MCF 10A (cell line): ENCODE data around the gene CNOT9. TPM values are rescaled to one million over a fixed set of nuclear protein-coding genes. Genes with fewer than 3 reads are reported as not detected.
A peak's percentile ranks its signal among the peaks of the same experiment; 100 is the strongest.

ENCODE experiments used
- BruUV-seq: library from RNA; stranded (reverse); fragments of 400-500 nt; replicated peaks from 2 replicates; lab custom pipeline; 2021; lab: Mats Ljungman, UMichigan
- CTCF ChIA-PET: fragments of 300-600 bp; sonication (Branson Sonifier 250); formaldehyde crosslinking; extraction: SDS; loops from one replicate; lab custom pipeline; 2021; ENCODE audit warnings: antibody characterized with exemption, inconsistent platforms; lab: Yijun Ruan, JAX
- POLR2A ChIA-PET: fragments of 300-600, 350-650 bp; sonication (Branson Sonifier 250); formaldehyde crosslinking; extraction: SDS; loops from one replicate; lab custom pipeline; 2020; ENCODE audit warnings: antibody characterized with exemption, inconsistent platforms; lab: Yijun Ruan, JAX
- DNase-seq: peaks from one replicate; pipeline ENCODE4 v3.0.0-alpha.2; 2018; ENCODE audit not compliant: unreplicated experiment
- H3K27ac Mint-ChIP-seq: one replicate; pipeline ENCODE4 v1.8.0; 2022; ENCODE audit warnings: mild to moderate bottlenecking, low read depth, mixed read lengths; ENCODE audit not compliant: unreplicated experiment
- H3K27me3 Mint-ChIP-seq: one replicate; pipeline ENCODE4 v1.8.0; 2022; ENCODE audit warnings: mixed read lengths; ENCODE audit not compliant: insufficient read depth, unreplicated experiment
- H3K36me3 Mint-ChIP-seq: one replicate; pipeline ENCODE4 v1.8.0; 2022; ENCODE audit warnings: mild to moderate bottlenecking, moderate library complexity, mixed read lengths; ENCODE audit not compliant: insufficient read depth, unreplicated experiment
- H3K4me1 Mint-ChIP-seq: one replicate; pipeline ENCODE4 v1.8.0; 2022; ENCODE audit warnings: mixed read lengths; ENCODE audit not compliant: insufficient read depth, unreplicated experiment
- H3K4me3 Mint-ChIP-seq: one replicate; pipeline ENCODE4 v1.8.0; 2022; ENCODE audit warnings: mild to moderate bottlenecking, moderate library complexity, mixed read lengths; ENCODE audit not compliant: unreplicated experiment
- H3K9me3 Mint-ChIP-seq: one replicate; pipeline ENCODE4 v1.8.0; 2022; ENCODE audit warnings: mixed read lengths; ENCODE audit not compliant: unreplicated experiment
- CTCF ChIP-seq: fragments of 200-600 bp; IDR thresholded peaks from one replicate; pipeline ENCODE4 v1.8.0; 2022; ENCODE audit warnings: antibody characterized with exemption, mild to moderate bottlenecking; ENCODE audit not compliant: unreplicated experiment
- intact Hi-C: fragments of 100-400 bp; cut with micrococcal nuclease; formaldehyde crosslinking; loops from 2 replicates; pipeline ENCODE4 v1.14.1; 2022
- total RNA-seq: library from RNA; stranded (reverse); gene quantifications from 2 replicates; pipeline ENCODE4 v1.2.3, GENCODE V29; 2022

The CNOT9 gene
- total RNA-seq, 1 experiment from 2014 or later: 64.9 TPM

GRCh38 chr2:218577482-218578220 lies 9.0 kb downstream of the CNOT9 start:
- intact Hi-C loops: no loop called here
- no TSS peak for BruUV-seq
- no peak for TF ChIP-seq CTCF
- H3K4me1 Mint-ChIP-seq: peaks cover 5% of the 10 kb centered on the region
- no peak for DNase-seq
- peak overlapping the region; percentile 57 for H3K27ac Mint-ChIP-seq
- POLR2A ChIA-PET: interaction anchor here (1.0 to 2.6 kb wide), 4 partner anchors 8 to 30 kb away, joined by 3 to 7 read pairs (median 4); partner anchors contain the start of gene PLCD4
- peaks cover 74% of the 10 kb centered on the region for H3K36me3 Mint-ChIP-seq
- CTCF ChIA-PET: interaction anchor here (0.5 to 1.0 kb wide), 4 partner anchors 83 to 361 kb away, joined by 3 read pairs; no protein-coding TSS in a partner anchor
- H3K27me3 Mint-ChIP-seq: no peaks in the 10 kb centered on the region
- H3K4me3 Mint-ChIP-seq: no peak overlapping the region
- H3K9me3 Mint-ChIP-seq: no peaks in the 10 kb centered on the region

GRCh38 chr2:218578272-218578877 lies 9.7 kb downstream of the CNOT9 start:
- no peaks in the 10 kb centered on the region for H3K27me3 Mint-ChIP-seq
- BruUV-seq: no TSS peak

GRCh38 chr2:218582076-218582475 lies 13.4 kb downstream of the CNOT9 start:
- no peaks in the 10 kb centered on the region for H3K9me3 Mint-ChIP-seq
- ChIA-PET CTCF (interaction anchor here (0.7 to 1.2 kb wide), 2 partner anchors 20 to 68 kb away, joined by 3 to 6 read pairs; no protein-coding TSS in a partner anchor), POLR2A (interaction anchor here (0.8 to 1.3 kb wide), 3 partner anchors 11 to 90 kb away, joined by 3 to 4 read pairs (median 3); partner anchors contain the start of genes RNF25 and STK36)
- TF ChIP-seq CTCF: no peak
- DNase-seq: peak; percentile 35
- no TSS peak for BruUV-seq
- H3K27ac Mint-ChIP-seq: no peak overlapping the region
- H3K36me3 Mint-ChIP-seq: peaks cover 77% of the 10 kb centered on the region
- intact Hi-C loops: no loop called here
- no peaks in the 10 kb centered on the region for H3K27me3 Mint-ChIP-seq
- H3K4me3 Mint-ChIP-seq: no peak overlapping the region
- peaks cover 5% of the 10 kb centered on the region for H3K4me1 Mint-ChIP-seq

More at GRCh38 chr2:218578272-218578877, 9.7 kb downstream of the CNOT9 start:
- ChIA-PET CTCF (interaction anchor here (0.5 to 1.6 kb wide), 3 partner anchors 11 to 222 kb away, joined by 3 to 5 read pairs (median 3); no protein-coding TSS in a partner anchor), POLR2A (interaction anchor here (1.0 to 2.6 kb wide), 3 partner anchors 9 to 29 kb away, joined by 3 to 7 read pairs (median 4); partner anchors contain the start of gene PLCD4)
- no peak for DNase-seq
- Mint-ChIP-seq H3K4me1 (peaks cover 5% of the 10 kb centered on the region), H3K9me3 (no peaks in the 10 kb centered on the region), H3K4me3 (no peak overlapping the region), H3K36me3 (peaks cover 77% of the 10 kb centered on the region), H3K27ac (no peak overlapping the region)
- intact Hi-C loops: no loop called here
- TF ChIP-seq CTCF: no peak
